Stimulated activated CD4-positive, alpha-beta T cell treated with anti-CD3 and anti-CD28 coated beads, TNF-alpha, amount 100 ng/mL, for 1 hour (primary cell): ENCODE measurements around the gene TDRD10.
"Not testable (repeated sequence)": the region's sequence is repeated elsewhere in the genome, so short reads cannot be mapped to it uniquely, and the experiment has no call there.

Experiments used
- DNase-seq, 3 donors: peaks; one replicate each; pipeline ENCODE4 v3.0.0-alpha.2; 2020; ENCODE audit warnings: low read depth in 3 of 3, low spot score in 1 of 3

Gene TDRD10

DNA sequence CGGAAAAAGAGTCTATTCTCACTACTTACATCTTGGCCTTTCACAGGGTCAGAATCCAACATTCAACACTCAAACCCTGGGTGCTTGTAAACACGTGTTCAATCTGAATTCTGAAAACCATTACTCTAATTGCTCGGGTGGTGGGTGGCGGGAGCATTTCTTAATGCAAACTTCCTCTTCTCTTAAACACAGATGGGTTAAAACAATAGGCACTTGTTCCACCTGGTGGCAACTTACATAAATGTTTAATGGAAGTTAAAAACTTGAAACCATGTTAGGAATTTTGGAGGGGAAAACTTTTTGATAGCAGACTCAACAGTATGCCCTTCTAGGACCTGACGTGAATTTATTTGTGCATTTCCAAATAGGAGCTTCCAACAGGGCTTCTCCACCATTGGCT is 23.4 kb upstream of the TDRD10 start:
- no peak for DNase-seq

GRCh38 chr1:154479764-154480421 is 22.1 kb upstream of the TDRD10 start:
- peak in 2 of 3 donors; percentile 10 to 37 for DNase-seq

- DNase-seq: no peak
These were observed 21.0 kb upstream of the TDRD10 start for GRCh38 chr1:154481053-154481452.

GRCh38 chr1:154483941-154484803 is 17.8 kb upstream of the TDRD10 start:
- no peak for DNase-seq

DNA sequence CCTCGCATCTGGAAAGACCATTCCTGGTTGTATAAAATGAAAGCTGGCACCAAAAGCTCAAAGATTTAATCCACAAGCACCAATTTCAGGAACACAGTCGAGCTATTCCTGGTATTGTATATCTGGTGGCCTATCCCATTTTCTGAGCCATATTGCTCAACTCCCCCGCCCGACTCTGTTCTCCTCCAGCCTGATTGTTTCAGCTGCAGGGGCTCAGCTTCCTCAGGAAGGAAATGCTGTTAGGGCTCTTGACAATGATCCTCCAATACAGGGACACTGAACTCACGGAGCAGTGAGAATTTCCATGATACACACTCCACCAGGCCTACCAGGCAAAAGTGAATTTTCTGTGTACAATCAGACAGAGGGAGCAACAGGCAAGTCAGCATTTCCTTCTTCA is 16.9 kb upstream of the TDRD10 start:
- no peak for DNase-seq

- no peak for DNase-seq
These were observed 16.0 kb upstream of the TDRD10 start for GRCh38 chr1:154485910-154486496.

GRCh38 chr1:154486756-154487155 is 15.3 kb upstream of the TDRD10 start:
- DNase-seq: not testable (repeated sequence)

- DNase-seq: no peak
These were observed 13.1 kb upstream of the TDRD10 start for GRCh38 chr1:154488922-154489321.

DNA sequence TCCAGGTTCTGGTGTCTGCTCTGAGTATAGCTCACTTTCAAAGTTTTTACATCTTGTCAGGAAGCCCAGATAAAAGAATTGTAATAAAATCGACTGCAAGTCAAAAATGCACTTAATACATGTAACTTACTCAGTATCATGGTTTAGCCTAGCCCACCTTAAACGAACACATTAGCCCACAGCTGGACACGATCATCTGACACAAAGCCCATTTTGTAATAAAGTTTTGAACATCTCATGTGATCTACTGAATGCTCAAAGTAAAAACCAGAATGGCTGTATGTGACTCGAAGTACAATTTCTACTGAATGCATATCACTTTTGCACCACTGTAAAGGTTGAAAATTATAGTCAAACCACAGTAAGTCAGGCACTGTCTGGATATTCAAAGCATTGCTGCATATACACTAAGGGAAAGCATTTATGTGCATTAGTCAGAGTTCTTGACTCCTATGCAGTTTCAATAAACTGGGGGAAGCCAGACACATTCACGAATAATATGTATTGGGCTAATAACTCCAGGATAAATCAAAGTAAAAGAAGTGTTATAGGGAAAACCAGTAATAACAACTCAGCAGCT is 12.2 kb upstream of the TDRD10 start:
- DNase-seq: no peak

DNA sequence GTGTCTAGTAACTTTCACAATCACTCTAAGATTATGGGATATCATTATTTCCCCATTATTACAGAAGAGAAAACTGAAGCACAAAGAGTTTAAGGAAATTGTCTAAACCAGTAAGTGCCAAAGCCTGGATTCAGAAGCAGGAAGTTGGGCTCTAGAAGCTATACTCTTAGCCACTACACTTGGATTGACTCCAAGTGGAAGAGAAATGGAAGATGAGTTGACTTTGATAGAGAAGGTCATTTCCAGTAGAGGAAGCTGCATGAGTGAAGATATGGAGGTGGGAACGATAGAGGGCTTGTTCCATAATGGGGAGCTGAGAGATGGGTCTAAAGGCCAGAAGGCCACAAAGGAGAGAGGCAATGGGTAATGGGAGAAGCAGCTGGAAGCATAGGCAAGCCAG is 11.7 kb upstream of the TDRD10 start:
- DNase-seq: no peak

- no peak for DNase-seq
These were observed 9.9 kb upstream of the TDRD10 start for GRCh38 chr1:154492115-154492514.

DNA sequence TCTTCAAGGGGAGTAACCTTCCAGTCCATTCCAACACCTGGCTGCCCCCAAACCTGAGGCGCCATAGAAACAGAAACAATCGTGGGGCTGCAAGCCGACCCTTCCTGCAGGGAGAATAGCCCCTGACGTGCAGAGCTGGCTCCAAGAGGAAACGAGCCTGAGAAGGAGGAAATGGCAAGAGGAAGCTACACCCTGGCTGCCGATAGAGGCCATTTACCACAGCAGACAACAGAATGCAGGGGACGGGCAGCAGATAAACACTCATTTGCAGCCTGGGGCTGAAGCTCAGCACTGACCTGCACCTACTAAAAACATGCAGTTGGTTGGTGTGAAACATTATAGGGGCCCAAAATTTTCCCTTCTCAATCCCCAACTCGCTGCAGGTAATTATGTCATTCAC is 8.7 kb upstream of the TDRD10 start:
- no peak for DNase-seq

- DNase-seq: no peak
These were observed 6.3 kb upstream of the TDRD10 start for GRCh38 chr1:154495496-154496273.

DNA sequence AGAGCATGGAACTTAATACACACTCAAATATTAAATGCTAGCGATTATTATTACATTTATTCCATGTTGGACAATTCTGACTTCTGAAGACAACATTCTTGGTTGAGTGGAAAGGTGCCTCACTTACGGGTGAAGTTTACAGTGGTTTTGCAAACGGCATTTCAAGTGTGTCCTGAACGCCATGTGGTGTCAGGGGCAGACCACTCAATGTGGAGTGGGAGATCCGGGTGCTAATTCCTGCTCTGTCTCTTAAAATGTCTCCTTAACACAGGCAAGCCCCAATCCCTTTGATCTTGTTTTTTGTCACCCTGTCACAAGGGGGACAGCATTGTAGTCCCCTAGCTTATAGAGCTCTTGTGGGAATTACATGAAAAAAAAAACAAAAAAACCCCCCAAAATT is 5.6 kb upstream of the TDRD10 start:
- DNase-seq: no peak

DNA sequence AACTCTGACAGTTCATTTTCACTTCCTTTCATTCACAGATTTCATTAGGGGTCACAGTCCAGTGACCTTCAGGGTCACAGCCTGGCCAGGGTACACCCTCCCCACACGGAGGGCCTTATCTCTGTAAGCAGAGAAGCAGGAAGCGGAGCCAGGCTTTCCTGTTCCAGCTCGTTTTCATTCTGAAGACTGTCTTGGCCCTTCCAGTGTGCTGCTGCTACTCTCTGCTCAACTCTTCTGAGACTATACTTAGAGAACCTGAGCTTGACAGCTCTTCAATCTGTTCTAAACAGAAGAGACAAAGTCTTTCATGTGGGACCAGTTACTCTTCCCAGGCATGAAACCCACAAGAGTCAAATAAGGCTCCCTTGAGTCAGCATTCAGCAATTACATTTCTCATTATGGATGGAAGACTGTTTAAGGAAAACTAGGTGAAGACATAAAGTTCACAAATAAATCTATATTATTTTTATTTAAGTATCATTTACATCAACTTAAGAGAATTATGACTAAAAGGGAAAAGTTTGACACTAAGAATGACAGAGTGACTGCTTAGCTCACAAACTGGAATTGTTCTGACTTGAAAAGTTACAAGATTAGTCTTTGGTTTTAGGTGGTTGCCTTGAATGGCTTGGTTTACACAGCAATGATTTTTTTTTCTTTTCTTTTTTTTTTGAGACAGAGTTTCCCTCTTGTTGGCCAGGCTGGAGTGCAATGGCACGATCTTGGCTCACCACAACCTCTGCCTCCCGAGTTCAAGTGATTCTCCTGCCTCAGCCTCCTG is 4.8 kb upstream of the TDRD10 start:
- DNase-seq: no peak

DNA sequence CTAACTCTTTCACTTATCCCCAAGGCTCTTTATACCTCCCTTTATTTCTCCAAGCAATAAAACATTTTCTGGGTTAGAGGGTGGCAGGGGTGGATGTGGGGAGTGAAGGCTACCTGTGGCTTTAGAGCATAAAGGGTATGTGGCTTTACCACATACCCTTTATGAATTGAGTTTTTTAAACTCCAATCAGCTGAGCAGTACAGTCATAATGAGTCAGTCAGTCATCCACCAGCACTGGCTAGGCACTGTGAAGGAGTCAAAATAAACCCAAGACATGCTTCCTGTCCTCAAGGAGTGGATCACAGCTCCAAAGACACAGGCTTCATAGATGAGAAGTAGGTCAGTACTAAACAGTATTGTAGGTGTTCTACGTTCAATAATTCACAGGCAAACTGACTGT is 2.6 kb upstream of the TDRD10 start:
- DNase-seq: no peak

DNA sequence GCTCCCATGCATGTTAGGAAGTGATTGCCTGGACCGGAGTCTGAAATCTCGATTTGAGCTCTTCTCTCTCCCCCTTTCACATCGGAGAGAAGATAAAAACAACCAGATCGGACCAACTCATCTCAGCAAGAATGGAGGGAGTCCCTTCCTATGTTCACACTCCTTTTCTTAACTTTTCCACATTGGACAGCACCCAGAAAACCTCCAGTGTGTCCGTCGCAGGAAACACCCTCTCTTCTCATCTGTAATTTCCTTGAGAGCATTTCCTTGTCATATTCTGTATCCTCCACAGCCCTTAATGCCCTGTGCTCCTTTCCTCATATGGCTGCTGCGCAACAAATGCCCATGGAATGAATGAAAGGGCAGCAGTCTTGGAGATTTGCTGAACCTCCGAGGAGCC is 1.5 kb upstream of the TDRD10 start:
- no peak for DNase-seq

GRCh38 chr1:154501423-154502065 is 475 bp upstream of the TDRD10 start:
- no peak for DNase-seq

GRCh38 chr1:154502744-154503115 is 711 bp downstream of the TDRD10 start:
- no peak for DNase-seq

GRCh38 chr1:154503898-154504297 is 1.9 kb downstream of the TDRD10 start:
- DNase-seq: no peak
